Superior temporal gyrus (tissue), 1 donor: ENCODE results near the gene TRAF2.
"Not testable (repeated sequence)": the region's sequence is repeated elsewhere in the genome, so short reads cannot be mapped to it uniquely, and the experiment has no call there.

Source experiments
- DNase-seq: peaks from one replicate; pipeline ENCODE4 v3.0.0-alpha.2; 2016; ENCODE audit errors: extremely low spot score

TRAF2 gene

GRCh38 chr9:136885950-136886578, at the start of gene TRAF2:
Gene TRAF2 (plus strand): TSS chr9:136886516. CDS start chr9:136898741, 12,225 bp downstream.
- peak; percentile 98 for DNase-seq

- DNase-seq, result no peak
Measured at GRCh38 chr9:136837146-136837855, 49.0 kb upstream of the TRAF2 start.

DNA sequence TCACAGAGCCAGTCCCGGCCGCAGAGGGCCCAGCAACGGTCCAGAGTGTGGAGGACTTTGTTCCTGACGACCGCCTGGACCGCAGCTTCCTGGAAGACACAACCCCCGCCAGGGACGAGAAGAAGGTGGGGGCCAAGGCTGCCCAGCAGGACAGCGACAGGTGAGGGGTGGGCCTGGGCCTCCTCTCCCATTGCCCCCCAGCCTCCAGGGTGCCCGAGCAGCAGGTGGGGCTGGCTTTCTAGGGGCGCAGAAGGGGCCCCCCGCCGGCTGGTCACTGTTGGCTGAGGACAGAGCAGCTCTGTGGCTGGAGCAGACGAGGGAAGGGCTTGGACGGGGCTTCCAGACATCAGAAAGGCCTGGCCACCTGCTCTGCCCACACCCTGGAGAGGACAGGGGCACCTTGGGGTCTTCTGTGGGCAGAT, 48.4 kb upstream of the TRAF2 start:
- not testable (repeated sequence) for DNase-seq

- DNase-seq, result no peak
Measured at GRCh38 chr9:136838314-136839228, 47.7 kb upstream of the TRAF2 start.

DNA sequence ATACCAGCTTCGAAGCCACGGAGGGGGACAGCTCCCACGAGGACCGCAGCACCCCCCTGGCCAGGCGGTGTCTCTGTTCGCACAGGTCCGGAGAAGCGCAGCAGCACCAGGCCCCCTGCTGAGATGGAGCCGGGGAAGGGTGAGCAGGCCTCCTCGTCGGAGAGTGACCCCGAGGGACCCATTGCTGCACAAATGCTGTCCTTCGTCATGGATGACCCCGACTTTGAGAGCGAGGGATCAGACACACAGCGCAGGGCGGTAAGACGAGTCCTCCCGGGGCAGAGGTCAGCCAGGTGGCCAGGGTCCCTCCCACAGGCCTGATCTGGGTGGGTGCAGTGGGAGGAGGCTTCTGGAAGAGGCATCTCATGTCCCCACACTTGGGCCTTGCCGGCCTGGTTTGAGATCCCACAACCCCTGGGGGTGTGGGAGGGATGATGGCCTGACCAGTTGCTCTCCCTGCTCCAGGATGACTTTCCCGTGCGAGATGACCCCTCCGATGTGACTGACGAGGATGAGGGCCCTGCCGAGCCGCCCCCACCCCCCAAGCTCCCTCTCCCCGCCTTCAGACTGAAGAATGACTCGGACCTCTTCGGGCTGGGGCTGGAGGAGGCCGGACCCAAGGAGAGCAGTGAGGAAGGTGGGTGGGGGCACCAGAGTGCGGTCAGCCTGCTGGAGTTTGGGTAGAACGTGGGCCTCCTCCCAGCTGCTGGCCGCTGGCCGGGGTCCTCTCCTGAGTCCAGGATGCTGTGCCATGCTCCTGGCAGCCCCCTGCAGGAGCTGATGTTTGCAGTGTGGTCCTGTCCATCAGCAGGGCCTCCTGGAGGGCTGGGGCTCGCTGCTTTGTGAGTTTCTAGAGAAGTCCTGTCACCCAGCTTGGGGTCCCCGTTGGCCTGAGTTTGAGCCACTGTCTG, 46.8 kb upstream of the TRAF2 start:
- no peak for DNase-seq

DNA sequence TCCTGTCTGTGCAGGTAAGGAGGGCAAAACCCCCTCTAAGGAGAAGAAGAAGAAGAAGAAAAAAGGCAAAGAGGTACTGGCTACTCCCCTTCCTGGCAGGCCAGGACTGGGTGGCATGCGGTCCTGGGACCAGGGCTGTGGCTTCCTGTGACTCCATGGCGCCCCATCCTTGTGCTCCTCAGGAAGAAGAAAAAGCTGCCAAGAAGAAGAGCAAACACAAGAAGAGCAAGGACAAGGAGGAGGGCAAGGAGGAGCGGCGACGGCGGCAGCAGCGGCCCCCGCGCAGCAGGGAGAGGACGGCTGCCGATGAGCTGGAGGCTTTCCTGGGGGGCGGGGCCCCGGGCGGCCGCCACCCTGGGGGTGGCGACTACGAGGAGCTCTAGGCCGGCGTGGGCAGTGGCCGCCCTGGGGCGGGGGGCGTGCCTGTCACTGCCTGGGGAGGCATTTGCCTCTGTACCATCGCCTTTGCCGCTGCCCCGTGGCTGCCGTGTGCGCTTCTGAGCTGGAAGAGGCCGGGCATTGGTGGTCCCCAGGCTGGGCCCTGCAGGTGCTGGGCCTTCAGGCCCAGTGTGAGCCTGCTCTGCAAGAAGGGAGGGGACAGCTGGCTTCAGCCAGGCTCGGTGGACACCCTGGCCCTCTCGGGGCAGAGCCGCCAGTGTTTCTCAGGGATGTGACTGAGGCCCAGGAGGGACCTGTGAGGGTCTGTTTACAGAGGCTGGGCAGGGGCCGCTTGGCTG, 46.0 kb upstream of the TRAF2 start:
- no peak for DNase-seq

DNA sequence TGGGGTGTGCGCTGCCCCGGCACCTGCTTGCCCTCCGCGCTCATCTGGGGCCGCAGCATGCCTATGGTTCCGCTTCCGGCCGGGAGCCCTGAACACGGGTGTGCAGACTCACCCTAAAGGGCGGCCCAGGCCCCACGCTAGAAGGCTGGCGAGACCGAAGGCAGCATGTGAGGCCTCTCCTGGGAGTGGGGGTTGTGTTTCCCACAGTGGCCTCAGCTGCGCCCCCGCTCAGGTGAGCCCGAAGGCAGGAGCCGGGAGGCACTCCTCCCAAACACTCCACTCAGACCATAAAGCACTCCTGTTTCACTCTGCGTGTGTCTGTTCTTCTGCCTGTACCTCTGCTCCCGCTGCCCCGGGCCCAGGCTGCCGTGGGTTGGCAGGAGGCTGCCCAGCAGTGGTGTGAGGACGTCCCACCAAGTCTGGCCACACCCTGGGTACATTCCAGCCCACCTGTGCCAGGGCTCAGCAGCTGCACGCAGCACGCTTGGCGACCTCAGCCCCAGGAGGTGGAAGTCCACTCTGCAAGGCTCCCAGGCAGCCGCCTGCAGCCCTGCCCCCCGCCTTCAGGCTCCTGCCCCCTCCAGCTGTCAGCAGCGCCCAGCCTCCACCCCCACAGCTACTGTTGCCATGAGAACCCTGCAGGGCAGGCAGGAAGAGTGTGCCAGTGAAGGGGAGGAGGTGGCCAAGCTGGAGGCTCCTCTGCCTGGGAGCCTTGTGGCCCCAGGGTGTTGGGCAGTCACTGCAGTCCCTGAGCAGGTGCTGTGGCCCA, 45.3 kb upstream of the TRAF2 start:
- peak; percentile 79 for DNase-seq

DNA sequence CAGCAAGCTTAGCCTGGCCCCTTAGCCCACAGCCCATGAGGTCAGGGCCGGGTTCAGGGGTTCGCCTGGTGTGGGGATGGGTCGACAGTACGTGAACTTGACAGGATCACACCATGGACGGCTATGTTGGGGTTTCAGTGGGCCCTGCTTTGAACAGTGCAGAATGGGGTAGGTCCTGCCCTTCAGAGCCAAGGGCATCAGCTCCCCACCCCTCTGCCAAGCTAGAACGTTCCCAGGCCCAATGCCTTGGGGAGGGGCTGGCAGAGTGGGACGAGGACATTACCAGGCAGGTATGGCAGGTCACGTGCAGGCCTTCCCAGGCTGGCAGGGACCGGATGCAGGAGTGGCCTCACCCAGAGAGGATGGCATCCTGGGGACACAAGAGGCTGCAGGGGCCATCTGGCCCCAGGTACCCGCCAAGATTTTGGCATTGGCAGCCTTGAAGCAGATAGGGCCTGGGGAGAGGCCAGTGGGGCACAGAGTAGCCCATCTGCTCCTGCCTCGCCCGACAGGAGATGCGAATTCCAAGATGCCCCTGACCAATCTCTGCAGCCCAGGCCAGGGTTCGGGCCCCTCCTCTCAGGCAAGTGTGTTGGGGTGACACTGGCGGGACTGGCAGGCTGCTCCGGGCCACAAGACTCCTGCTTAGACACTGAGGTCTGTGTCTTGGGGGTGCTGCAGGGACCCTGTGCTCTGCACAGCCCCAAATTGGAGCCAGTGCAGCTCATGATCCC, 44.5 kb upstream of the TRAF2 start:
- DNase-seq, result not testable (repeated sequence)

DNA sequence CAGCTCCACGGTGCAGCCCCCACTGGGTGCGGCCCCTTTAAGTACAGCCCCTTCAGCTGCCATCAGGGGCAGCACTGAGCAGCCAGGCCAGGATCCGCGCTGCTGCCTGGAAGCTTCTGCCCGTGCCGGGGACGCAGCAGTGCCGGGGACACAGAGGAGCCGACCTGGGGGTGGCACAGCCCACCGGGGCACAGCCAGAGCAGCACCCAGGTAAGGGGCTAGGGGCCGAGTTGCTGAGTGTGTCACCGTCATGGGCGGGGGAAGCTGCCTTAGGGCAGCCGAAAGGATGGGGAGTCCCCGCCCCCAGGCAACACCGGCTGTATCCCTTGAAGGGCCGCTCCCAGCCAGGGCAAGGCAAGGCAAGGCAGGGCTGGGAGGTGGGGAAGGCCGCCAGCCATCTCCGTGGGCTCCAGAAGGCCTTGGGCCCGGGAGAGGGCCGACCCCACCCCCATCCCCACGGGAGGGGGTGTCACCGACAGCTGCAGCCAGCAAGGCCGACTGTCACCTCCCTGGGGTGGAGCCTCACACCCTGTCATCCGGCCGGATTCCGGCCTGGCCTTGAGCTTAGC, 43.9 kb upstream of the TRAF2 start, which contains the start of gene AJM1:
TSS of gene AJM1 (plus strand) at position 99 of the 569 bp plus-strand sequence. CDS start 1,937 bp downstream, outside the sequence.
- DNase-seq, result peak; percentile 87

DNA sequence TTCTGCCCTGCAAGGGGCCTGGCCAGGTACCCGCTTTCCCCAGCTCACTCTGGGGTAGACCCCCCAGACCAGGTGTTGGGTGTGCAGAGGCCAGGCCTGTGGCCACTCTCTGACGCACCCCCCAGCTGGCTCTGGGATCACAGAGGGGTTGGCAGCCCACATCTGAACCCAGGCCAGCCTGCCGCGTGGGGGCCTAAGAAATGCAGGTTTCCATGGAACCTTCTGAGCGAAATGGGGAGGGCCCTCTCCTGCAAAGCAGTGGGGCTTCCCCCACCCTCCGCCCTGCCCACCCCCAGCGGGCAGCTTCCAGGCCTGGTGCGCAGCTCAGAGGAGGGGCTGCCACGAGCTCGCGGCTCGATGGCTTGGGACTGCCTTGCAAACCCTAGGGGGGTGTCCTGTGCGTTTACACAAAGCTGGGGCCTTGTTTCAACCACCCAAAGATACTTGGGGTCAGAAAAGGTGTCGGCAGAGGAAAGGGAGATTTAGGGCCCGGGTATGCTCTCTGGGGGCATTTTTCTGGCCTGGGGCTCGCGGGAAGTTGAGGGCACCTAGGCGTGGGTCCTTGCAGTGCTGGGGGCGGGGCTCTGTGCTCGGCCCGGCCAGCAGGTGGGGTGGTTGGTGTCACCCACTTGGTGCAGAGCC, 43.0 kb upstream of the TRAF2 start:
- DNase-seq, result not testable (repeated sequence)

DNA sequence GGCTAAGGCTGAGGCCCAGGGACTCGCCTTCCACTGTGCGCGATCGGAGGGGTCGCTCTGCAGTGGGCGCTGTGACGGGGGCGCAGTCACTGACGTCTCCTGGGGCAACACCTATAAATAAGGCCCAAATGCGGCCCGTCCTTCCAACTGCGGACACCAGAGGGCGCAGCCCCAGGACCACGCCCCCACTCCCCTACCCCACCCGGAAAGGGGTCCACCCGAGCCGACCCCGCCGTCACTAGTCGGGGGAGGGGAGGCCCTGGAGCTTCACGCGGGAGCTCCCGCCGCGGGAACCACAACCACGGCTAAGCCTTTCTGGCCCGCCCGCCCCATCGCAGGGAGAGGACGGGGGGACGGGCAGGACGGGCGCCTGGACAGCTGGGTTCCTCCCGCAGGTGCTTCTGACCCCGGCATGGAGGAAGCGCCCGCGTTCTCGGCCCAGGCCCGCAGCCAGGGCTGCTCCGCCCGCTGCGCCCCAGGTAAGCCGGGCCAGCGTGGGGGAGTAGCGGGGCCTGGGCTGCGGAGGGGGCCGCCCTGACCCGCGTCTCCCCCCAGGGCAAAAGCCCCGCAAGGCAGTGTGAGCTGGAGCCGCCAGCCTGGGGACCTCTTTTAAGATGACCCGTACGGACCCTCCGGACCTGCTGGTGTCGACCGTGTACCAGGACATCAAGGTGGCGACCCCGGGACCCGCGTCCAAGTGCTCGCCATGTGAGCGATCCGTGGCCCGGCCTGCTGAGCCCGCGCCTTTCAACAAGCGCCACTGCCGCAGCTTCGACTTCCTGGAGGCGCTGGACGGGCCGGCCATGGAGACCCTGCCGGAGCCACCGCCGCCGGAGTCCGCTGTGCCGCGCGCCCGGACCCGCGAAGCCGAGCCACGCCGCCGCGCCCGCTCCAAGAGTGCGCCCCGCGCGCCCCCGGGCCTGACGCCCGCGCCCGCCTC, 42.2 kb upstream of the TRAF2 start:
- not testable (repeated sequence) for DNase-seq

DNA sequence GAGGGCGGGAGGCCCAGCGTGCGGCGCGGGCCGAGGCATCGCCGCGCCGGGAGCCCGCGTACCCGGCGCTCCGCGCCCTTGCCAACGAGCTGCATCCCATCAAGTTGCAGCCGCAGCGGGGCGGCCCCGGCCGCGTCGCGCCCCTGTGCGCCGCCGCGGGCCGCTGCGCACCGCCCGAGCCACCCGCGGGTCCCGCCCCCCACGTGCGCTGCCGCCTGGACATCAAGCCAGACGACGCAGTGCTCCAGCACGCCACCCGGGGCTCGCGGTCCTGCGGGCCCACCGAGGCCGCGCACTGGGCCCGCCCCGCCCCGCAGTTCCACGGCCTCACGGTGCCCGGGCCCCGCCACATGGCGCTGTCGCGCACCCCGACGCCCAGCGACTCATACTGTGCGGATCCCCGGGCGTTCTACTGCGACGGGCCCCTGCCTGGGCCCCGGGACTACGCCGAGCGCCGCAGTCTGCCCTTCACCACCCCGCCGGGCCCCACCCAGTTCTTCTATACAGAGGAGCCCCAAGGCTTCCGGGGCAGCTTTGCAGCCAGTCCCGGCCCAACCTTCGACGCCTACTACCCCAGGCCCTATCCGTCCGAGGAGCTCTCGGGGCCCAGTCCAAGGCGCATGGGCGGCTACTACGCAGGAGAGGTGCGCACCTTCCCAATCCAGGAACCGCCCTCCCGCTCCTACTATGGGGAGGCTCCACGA, 41.4 kb upstream of the TRAF2 start:
- DNase-seq, result no peak

GRCh38 chr9:136845465-136846260, 40.7 kb upstream of the TRAF2 start:
- DNase-seq, result no peak

- no peak for DNase-seq
Measured at GRCh38 chr9:136846376-136847087, 39.8 kb upstream of the TRAF2 start.
